ENCODE results near the gene DNAI2.

DNA sequence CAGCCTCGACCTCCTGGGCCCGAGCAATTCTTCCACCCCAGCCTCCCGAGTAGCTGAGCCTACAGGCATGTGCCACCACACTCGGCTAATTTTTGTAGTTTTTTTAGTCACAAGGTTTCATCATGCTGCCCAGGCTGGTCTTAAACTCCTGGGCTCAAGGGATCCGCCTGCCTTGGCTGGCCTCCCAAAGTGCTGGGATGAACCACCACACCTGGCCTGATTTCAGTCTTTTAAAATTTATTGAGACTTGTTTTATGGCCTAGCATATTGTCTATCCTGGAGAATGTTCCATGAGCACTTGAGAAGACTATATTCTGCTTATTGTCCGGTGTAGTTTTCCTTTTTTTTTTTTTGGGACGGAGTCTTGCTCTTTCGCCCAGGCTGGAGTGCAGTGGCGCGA lies 18.5 kb downstream of the DNAI2 start:
- TF ChIP-seq, protein P1, sequence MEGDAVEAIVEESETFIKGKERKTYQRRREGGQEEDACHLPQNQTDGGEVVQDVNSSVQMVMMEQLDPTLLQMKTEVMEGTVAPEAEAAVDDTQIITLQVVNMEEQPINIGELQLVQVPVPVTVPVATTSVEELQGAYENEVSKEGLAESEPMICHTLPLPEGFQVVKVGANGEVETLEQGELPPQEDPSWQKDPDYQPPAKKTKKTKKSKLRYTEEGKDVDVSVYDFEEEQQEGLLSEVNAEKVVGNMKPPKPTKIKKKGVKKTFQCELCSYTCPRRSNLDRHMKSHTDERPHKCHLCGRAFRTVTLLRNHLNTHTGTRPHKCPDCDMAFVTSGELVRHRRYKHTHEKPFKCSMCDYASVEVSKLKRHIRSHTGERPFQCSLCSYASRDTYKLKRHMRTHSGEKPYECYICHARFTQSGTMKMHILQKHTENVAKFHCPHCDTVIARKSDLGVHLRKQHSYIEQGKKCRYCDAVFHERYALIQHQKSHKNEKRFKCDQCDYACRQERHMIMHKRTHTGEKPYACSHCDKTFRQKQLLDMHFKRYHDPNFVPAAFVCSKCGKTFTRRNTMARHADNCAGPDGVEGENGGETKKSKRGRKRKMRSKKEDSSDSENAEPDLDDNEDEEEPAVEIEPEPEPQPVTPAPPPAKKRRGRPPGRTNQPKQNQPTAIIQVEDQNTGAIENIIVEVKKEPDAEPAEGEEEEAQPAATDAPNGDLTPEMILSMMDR (IDR thresholded peaks at IDR 0.05) = no peak
- no peak for TF ChIP-seq POLR2A (IDR thresholded peaks at IDR 0.05)
